ENCODE measurements around the gene ZDHHC1.
A peak's percentile ranks its signal among the peaks of the same experiment; 100 is the strongest.
"Not testable (repeated sequence)": the region's sequence is repeated elsewhere in the genome, so short reads cannot be mapped to it uniquely, and the experiment has no call there.

Gene ZDHHC1

DNA sequence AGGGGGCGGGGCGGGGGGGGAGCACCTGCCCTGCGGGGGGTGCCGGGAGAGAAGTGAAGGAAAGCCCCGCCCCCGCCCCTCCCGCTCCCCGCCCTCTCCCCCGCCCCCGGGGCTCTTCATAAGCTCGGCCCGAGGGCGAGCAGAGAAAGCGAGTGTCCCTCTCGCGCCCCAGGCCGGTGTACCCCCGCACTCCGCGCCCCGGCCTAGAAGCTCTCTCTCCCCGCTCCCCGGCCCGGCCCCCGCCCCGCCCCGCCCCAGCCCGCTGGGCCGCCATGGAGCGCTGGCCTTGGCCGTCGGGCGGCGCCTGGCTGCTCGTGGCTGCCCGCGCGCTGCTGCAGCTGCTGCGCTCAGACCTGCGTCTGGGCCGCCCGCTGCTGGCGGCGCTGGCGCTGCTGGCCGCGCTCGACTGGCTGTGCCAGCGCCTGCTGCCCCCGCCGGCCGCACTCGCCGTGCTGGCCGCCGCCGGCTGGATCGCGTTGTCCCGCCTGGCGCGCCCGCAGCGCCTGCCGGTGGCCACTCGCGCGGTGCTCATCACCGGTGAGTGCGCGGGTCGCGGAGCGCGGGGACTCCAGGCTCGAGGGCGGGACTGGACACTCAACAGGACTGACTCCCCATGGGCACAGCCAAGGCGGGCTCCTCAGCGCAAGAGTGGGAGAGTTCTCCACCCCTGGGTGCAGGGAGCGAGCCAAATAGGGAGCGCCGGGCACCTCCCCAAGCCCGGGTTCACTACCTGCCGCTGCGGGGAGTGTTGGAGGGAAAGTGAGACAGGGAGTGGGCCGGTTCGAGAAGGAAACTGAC, 14.9 kb upstream of the ZDHHC1 start, which contains the start of gene HSD11B2:
Gene HSD11B2, plus strand, starts transcription at position 145 of the 798 bp plus-strand sequence. Its CDS starts 128 bp downstream, at position 273.
- DNase-seq (ENCODE audit: low read depth): no peak

DNA sequence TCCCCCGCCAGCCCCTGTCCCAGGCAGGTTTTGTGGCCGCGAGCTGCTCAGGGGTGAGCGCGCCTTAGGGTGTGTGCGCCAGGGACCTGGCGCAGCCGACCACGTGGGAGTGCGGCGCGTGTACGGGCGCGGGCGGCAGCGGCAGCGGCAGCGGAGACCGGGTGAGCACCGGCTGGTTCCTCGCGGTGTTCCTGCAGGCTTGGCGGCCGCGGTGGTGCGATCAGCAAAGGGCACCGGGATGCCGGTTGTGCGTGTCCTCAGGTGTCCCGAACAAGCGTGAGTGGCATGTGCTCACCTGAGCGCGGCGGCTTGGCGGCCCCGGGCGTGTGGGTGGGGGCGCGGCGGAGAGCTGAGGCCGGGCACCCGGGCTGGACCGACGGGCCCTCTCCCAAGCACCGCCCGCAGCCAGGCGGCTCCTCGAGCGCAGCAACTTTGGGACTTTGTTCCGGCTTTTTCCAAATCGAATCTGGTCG, 14.3 kb upstream of the ZDHHC1 start:
- no peak for DNase-seq (ENCODE audit: low read depth)

DNA sequence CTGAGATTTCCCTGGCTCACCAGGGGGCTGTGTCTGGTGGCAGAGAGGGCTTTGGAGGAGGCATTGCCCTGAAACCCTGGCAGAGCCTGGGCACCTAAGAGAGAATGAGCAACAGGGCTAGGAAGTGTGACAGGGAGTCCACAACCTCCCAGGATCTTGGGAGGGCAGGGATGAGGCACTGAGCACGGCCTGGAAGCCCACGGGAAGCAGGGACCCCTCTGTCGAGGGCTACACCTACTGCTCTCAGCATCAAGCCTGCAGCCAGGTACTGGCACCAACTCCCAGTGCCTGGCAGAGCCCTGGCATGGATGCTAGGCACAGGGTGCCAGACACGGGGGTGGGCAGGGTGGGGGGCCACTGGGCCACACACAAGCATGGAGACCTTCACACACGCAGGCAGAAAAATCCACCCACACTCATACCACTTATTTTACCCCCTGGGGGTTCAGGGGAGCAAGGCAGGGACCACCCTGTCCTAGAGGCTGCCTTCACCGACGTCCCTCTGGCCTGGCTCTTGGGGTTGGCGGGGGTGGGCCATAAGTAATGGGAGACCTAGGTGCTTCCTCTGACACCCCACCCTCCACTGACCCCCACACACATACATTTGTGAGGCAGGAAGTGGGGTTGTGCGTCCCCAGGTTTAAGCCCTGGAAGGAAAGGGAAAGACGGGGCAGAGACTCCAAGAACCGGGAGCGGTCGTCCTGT, 13.7 kb upstream of the ZDHHC1 start:
- no peak for DNase-seq (ENCODE audit: low read depth)

DNA sequence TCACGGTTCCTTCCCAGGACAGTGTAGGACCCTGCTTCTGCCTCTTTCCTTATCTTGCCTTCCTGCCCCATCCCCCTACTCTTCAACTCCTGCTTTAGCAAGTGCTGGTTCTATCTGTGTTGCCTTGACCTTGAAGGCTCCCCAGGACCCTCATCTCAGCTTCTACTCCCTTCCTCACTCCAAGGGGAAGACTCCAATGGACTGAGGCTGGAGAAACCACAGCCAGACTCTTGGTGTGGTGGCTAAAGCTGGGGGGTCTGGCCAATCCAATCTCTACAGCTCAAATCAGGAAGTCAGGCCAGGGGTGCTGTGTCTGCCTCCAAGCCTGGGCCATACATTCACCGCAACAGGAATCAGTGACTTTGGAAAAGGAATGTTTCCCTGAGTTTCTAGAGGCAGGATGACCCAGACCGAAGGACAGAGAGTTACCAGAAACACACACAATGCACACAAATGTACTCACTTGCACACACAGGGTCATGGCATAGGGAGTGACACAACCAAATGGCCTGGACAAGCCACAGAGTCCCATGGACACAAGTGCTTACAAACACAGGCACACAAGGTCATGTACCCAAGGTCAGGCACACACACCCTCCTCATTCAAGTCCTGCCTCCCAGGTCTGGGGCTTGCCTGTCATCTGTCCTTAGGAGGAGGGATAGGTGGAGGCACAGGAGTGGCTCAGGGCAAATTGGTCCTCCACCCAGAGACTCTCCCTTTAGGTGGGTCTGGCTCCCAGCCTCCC, 12.9 kb upstream of the ZDHHC1 start:
- no peak for DNase-seq (ENCODE audit: low read depth)

DNA sequence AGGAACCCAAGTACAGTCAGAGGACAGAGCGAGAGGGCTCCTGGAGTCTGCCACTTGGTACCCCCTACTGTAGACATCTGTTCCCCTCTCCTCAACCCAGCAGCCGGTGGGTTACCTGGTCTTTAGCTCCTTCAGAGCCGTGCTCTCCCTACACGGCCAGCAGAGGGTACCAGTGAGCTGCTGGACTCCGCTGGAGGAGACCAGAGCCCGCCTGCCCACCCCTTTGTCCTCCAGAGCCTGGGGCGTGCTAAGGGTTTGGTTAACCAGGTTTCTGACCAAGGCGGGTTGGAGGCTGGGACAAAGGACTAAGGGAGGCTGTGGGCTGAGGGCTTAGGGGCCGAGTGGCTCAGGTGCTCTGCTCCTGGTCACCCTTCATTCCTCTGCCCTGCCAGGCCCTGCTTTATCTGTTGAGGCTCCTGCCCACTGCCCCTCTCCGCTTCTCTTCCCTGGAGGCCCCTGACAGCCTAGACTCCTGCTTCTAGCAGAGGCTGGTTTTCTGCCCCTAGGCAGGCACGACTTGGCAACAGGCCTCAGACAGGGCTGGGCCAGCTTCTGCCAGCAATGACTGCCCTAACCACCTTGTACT, 12.0 kb upstream of the ZDHHC1 start:
- DNase-seq (ENCODE audit: low read depth): peak; percentile 27

DNA sequence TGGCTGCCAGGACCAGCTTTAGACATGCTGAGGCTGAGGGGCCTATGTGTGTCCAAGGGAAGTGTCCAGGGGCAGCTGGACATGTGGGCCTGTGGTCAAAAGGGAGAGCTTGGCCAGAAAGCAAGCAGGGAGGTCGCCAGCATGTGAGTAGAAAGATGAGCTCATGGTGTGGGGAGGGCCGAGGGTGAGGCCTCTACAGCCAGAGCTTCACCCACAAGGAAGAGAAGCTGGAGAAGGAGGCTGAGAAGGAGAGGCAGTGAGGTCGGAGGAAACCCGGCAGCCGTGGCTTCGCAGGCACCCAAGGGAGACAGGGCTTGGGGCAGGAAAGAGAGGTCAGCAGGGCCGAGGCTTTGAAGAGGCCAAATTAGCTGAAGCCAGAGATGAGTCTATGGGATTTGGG, 10.7 kb upstream of the ZDHHC1 start:
- DNase-seq (ENCODE audit: low read depth): no peak

DNA sequence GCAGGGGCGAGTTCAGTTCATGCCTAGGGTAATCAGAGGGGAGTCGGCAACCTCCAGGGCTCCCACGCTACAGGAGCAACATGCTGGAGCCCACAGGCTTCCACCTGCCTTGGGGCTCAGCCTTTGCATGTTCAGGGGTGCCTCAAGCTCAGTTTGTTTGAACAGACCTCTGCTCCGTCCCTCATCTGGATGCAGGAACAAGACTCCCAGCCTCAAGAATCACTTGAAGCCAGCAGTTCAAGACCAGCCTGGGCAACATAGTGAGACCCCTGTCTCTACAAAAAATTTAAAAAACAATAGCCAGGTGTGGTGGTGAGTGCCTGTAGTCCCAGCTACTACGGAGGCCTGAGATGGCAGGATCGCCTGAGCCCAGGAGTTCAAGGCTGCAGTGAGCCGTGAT, 9.7 kb upstream of the ZDHHC1 start:
- no peak for DNase-seq (ENCODE audit: low read depth)

DNA sequence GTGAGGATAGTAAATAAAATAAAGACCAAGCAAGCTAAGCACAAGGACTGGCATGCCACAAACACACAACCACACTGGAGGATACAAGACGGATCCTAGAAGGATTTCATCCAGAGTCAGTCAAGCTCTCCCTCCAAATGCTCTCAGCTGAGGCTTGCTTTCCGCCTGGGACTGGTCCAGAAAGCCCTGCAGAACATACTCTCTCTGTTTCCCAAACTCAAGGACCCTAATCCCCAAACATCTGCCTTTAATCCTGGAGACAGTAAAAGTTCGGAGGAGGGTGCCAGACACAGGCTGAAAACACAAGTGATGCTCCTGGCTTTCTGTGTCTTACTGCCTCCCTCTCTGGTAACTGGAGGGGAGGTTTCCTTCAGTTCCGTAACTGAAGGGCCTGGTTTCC, 9.3 kb upstream of the ZDHHC1 start:
- DNase-seq (ENCODE audit: low read depth): no peak

DNA sequence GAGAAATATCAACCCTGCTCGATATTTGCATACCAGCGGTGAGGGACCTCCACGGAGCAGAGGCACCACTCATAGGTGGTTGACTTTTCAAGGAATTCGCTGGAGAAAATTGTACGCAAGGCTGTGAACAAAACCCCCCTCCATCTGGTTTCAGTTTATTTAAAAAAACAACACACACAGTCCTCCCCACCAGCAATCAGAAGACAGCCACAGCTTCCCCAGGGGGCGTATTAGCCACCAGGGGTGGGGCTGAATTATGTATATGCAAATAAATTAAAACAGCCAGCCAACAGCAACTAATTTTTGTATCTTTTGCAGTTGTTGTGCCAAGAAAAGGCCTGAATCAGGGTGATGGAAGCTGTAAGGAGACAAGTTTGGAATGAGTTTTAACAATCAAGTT, 8.8 kb upstream of the ZDHHC1 start:
- no peak for DNase-seq (ENCODE audit: low read depth)

DNA sequence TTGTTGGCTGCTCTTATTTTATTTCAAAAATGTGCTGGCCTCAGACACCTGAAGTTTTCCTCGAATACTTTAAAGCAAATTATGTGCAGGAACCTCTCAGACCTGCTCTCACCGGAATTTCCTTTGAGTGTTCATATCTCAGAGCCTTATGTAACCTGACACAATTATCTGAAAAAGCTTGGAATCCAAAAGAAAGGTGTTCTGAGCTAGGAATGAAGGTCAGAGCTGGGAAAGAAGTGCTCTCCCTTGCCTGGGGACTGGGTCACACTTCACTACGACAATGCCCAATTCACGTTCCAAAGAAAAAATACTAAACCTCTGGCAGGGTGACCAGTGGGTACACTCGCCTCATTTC, 8.0 kb upstream of the ZDHHC1 start:
- no peak for DNase-seq (ENCODE audit: low read depth)

DNA sequence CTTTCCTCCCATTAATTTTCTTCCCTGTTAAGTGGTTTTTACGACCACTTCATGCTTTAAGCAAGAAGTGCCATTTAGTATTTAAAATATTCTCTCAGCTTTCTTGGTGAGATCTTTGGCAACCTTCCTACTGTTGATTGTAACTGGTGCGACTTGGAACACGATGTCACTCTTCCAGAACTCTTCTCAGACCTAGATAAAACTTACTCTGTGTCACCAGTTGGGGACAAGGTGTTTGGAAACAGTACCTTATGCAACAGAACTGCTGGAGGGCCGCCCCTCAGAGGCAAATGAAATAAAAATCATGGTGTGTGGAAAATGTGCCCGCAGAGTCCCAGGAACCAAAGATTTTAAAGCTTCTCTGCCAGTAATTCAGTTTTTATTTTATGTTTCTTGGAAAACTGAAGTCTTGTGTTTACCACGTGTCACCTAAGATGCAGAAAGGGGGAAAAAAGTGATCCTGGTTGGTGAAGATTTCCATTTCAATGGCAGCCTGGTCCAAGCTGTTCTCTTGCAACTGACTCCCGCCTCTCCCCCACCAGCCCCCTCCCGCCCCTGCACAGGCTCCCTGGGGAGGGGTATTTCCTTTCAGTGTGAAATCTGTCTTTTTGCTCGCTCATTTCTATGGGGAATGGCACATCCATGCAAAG, 7.5 kb upstream of the ZDHHC1 start:
- no peak for DNase-seq (ENCODE audit: low read depth)

DNA sequence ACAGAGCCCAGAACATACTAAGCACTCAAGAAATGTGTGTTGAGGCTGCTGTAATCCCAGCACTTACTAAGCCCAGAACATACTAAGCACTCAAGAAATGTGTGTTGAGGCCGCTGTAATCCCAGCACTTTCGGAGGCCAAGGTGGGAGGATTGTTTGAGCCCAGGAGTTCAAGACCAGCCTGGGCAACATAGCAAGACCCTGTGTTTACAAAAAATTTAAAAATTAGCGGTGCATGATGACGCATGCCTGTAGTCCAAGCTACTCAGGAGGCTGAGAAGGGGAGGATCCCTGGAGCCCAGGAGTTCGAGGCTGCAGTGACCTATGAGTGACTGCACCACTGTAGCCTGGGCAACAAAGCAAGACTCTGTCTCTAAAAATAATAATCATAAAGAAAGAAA, 6.7 kb upstream of the ZDHHC1 start:
- DNase-seq (ENCODE audit: low read depth): no peak

DNA sequence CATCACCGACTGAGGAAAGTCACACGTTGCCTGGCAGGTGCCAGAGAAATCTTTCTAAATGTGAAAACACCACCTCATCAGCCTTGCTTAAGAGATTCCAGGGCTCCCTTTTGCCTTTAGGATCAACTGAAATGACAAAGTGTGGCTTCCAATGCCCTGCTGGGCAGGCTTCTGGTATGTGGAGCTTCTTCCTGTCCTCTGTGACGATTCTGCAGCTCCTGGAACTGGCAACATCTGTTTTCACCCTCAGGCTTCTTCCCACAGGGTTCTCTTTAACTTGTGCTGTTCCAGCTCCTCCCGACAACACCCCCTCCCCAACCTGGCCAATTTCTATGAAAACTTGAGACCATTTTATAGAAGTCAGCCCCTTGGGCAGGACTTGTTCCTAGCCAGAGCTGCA, 4.8 kb upstream of the ZDHHC1 start:
- DNase-seq (ENCODE audit: low read depth): no peak

DNA sequence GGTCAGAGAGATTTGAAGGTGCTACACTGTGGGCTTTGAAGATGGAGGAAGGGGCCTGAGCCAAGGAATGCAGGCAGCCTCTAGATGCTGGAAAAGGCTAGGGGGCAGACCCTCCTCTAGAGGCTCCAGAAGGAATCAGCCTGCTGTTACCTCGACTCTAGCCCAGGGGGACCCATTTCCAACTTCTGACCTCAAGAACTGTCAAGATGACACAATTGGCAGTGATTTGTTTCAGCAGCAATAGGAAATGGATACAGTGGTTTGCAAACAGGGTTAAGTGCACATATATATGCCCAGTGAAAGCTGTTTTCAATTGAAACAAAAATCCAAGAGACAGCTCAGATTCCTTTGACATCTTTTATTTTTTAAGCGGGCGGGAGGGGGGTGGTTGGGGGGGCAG, 3.7 kb upstream of the ZDHHC1 start:
- no peak for DNase-seq (ENCODE audit: low read depth)

DNA sequence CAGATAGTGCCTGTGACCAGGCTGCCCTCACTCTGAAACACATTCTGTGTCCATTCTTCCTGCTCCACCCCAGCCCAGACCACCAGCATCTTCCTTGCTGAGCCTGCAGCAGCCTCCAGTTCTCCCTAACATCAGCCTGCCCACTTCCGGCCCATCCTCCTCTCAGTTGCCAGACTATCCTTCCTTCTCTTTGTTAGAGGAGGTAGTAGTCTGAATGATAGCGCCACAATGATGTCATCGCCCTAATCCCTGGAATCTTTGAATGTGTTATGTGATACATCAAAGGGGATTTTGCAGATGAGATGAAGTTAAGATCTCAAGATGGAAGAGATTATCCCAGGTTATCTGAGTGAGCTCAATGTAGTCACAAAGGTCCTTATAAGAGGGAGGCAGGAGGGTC, 3.2 kb upstream of the ZDHHC1 start:
- DNase-seq (ENCODE audit: low read depth): no peak

DNA sequence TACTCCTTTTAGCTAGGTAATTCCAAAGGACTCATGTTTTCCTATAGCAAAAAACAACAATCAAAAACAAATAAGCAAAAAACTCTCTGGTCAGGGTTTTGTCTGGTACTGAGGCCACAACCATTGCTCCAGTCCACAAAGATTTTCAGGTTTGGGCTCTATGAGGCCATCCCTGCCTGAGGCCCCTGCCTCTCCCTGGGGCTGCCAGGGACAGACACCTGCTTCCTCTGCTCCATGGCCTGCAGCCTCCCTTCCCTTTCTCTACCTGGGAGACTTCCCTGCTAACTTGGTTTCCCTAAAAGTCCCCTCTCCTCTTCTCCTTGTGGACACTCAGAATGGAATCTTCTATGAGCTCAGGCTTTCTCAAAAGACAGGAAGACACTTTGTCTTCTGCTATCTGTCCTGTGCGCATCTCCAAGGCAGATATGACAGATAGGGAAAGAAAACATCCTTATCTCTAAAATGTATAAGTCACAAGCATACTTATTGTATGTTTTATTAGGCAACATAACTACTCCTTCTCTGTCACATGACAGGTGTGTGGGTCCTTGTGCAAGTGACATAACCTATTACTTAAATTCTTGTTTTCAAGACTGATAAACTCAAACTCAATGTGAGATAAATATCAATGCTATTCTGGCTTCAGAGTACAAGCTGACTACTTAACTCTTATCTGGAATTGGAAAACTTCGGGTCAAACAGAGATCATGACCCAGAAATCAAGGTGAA, 1.2 kb upstream of the ZDHHC1 start:
- DNase-seq (ENCODE audit: low read depth): no peak

DNA sequence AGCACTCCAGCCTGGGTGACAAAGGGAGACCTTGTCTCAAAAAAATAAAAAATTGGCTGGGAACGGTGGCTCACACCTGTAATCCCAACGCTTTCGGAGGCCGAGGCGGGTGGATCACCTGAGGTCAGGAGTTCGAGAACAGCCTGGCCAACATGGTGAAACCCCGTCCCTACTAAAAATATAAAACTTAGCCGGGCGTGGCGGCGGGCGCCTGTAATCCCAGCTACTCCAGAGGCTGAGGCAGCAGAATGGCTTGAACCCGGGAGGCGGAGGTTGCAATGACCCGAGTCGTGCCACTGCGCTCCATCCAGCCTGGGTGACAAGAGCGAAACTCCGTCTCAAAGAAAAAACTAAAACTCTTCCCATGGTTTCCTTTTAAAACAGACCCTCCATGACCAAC, 856 bp downstream of the ZDHHC1 start:
- DNase-seq (ENCODE audit: low read depth): not testable (repeated sequence)

DNA sequence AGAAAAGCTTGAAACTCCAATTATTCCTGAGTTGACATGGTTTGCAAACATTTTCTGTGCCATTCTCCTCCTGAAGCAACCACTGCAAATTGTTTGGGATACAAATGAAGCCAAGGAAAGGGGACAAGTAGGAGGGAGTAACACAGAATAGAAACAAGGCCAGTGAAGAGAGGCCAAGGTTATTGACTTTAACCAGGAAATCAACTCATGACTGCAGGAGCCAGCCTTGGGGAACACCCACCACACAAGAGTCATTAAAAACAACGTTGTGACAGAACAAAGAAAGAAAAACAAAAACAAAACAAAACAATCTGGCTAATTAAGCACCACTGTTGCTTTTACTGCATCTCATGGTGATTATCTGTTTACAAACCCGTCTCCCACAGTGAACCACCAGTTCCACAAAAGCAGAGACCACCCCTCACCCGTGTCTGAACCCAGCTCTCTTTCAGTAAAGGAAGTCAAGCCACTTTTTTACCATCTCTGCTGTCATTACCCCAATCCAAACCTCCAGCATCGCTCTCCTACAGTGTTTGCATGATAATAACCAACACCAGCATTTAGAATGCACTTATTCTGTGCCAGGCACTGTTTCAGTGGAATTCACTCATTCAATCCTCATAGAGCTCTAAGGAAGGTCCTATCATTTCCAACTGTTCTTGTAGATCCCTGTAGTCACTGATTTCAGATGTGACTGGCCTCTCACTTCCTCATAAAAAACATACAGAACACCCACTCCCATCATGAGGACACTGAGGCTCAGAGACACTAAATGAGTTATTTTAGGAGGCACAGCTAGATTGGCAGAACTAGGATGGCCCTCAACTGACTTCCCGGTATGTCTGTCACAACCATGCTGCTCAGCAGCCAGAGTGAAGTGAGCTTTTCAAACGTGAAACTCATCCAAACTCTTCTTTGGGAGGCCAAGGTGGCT, 2.0 kb downstream of the ZDHHC1 start:
- DNase-seq (ENCODE audit: low read depth): no peak

DNA sequence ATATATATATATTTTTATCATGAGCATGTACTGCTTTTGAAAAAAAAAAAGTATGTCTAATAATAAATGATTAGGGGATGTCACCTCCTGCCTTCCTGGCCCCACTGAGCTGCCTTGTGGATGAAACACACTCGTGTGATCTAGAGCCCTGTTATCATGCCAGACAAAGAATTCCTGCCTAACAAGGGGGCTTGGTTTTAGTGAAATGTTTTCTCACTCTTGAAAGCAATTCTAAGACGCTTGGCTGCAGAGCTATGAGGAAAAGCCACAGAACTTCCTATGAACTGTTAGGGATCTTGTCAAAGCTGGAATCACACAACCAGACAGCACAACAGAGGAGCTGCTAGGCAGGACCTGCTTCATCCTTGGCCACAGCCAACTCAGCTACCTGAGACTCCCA, 4.0 kb downstream of the ZDHHC1 start:
- DNase-seq (ENCODE audit: low read depth): no peak

DNA sequence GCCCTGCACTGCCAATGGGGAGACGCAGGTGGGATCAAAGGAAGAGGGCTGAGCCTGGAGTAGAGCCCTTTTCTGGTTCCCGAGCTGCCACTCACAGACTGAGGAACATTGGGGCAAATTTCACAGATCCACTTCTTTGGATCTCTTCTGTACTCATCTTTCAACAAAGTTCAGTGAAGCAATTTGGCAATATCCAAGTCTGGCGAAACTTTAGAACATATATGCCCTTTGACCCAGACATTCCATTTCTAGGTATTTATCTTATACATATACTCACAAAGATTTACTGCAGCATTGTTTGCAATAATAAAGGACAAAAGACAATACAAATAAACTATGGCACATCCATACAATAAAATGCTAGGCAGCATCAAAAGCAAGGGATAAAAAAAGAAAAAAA, 4.9 kb downstream of the ZDHHC1 start:
- no peak for DNase-seq (ENCODE audit: low read depth)

All from stimulated activated CD8-positive, alpha-beta memory T cell treated with anti-CD3 and anti-CD28 coated beads, Interleukin-7, amount 100 ng/mL, for 24 hours (primary cell).